Measurements from ENCODE around the gene ANKMY1. TPM values are rescaled to one million over a fixed set of nuclear protein-coding genes. Genes with fewer than 3 reads are reported as not detected.

Gene ANKMY1
- total and polyA plus RNA-seq, 2 of the 13 experiments (the other 11 are each of a cell fraction or from before 2014, with no cell fraction given), result 11.7 to 18.8 TPM

DNA sequence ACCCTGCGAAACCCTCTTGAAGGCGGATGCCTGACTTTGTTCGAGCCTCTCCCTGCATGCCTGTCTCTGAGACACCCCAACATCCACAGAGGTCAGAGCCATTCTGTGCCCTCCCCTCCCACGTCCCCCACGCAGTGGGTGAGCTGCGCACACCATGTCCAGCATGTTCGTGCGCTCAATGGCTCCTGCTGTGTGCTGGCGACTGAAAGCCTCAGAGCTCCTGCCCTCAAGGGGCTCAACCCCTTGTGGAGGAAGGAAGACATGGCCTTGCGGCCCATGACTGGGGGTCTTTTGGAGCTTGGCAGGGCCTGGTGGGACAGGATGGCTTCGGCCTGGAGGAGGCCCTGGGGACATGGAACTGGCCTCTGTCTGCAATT, 45.7 kb downstream of the ANKMY1 start (continued):
- TF ChIP-seq, protein P1, sequence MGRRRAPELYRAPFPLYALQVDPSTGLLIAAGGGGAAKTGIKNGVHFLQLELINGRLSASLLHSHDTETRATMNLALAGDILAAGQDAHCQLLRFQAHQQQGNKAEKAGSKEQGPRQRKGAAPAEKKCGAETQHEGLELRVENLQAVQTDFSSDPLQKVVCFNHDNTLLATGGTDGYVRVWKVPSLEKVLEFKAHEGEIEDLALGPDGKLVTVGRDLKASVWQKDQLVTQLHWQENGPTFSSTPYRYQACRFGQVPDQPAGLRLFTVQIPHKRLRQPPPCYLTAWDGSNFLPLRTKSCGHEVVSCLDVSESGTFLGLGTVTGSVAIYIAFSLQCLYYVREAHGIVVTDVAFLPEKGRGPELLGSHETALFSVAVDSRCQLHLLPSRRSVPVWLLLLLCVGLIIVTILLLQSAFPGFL (CRISPR knock-in tag; IDR thresholded peaks at IDR 0.05), result no peak
- TF ChIP-seq XBP1 (CRISPR knock-in tag; IDR thresholded peaks at IDR 0.05) (no peak), NONO (IDR thresholded peaks at IDR 0.05) (no peak), NONO (CRISPR knock-in tag; conservative IDR thresholded peaks at IDR 0.05) (no peak), HDAC6 (IDR thresholded peaks at IDR 0.05; ENCODE audit: low read depth, low read length) (no peak), ZNF30 (CRISPR knock-in tag; IDR thresholded peaks at IDR 0.05) (no peak), RBM39 (IDR thresholded peaks at IDR 0.05; ENCODE audit: low read depth, low read length, poor library complexity, severe bottlenecking) (no peak), HHEX (CRISPR knock-in tag; IDR thresholded peaks at IDR 0.05) (no peak), FIP1L1 (IDR thresholded peaks at IDR 0.05; ENCODE audit: borderline replicate concordance, insufficient read depth, low read depth, low read length) (no peak)
- TF ChIP-seq, protein P2, sequence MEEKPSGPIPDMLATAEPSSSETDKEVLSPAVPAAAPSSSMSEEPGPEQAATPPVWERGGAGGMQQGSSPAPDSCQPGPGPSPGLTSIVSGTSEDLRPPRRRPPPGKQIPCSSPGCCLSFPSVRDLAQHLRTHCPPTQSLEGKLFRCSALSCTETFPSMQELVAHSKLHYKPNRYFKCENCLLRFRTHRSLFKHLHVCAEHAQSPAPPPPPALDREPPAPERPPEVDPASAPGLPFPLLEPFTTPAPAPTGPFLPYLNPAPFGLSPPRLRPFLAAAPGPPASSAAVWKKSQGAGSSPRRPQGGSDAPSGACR (CRISPR knock-in tag; IDR thresholded peaks at IDR 0.05), result no peak

DNA sequence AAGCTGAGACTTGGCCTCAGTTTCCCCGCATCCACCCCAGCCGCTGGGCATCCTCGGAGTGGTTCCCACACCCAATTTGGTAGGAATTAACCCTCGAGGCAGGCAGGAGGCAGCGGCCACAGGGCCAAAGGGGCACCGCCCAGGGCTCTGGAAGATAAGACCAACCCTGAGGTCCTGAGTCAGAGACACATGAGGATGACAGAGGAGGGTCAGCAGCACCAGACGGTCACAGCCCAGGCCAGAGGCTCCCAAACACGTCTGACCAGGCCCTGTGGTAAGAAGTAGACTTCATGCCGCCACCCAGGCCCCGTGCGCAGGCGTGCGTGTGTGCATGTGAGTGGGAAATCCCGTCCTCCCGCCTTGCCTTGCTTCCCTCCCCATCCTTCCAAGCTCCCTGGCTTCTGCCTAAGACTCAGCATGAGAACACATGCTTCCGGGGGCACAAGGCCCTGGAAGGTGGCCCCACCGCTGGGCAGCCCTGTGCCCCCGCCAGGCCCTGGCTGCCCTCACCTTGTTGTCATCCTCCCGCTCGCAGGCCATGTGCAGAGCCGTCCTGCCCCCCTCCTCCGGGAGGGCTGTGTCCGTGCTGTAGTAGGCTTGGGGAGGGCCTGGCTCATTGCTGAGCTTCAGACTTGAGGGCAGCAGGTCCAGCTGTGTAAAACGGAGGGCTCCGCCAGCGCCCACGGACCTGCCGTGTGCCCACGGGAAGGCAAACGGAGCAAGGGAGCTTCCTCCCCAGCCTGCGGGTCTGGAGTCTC, 46.3 kb downstream of the ANKMY1 start:
- Histone ChIP-seq H3K9me3 (ENCODE audit: low read length) (no peaks in the 10 kb centered on the region), H3K27ac (ENCODE audit: extremely low read length, insufficient read depth, low read length) (no peak overlapping the region), H3K4me3 (replicated peaks in 1 of 3; ENCODE audit: insufficient read depth in 1 of 3, low read depth in 2 of 3, low read length in 3 of 3) (no peak overlapping the region), H3K4me2 (ENCODE audit: low read depth, low read length) (no peak overlapping the region), H4K20me1 (ENCODE audit: insufficient read depth, low read length) (no peaks in the 10 kb centered on the region; the same call in 1 of the 2 replicates), H3K36me3 (replicated peaks in 1 of 2; ENCODE audit: control insufficient read depth in 1 of 2, insufficient read depth in 2 of 2, low read length in 2 of 2) (peaks cover 6 to 10% of the 10 kb centered on the region in 2 experiments; a peak in 3 of 5 replicates), H3K27me3 (ENCODE audit: control insufficient read depth in 1 of 2, insufficient read depth in 2 of 2, low read length in 2 of 2) (no peaks in the 10 kb centered on the region), H3K4me1 (ENCODE audit: insufficient read depth, low read length) (no peaks in the 10 kb centered on the region), H2AFZ (ENCODE audit: low read length) (no peak overlapping the region), H3K79me2 (ENCODE audit: insufficient read depth, low read length) (no peaks in the 10 kb centered on the region), H3K9ac (ENCODE audit: insufficient read depth, low read depth, low read length) (no peak overlapping the region)
- in situ Hi-C loops (cut with HindIII; ENCODE audit: extremely low pct_ligation_motif_present, low pct_unique_long_range_greater_than_20kb), result no loop called here
- ATAC-seq, result no peak
- 97% methylated on average over 29 of the region's 31 CpGs for WGBS (ENCODE audit: low lambda C conversion rate)
- intact Hi-C loops (cut with micrococcal nuclease; ENCODE audit: unreplicated experiment), result loop anchor here (10.0 kb wide), 1 partner anchor 133 kb away; no protein-coding TSS in a partner anchor
- no TSS peak for BruUV-seq (replicated peaks)
- DNase-seq (ENCODE audit: low spot score), result no peak
- CTCF ChIA-PET (ENCODE audit: low intra/inter-chr PET ratio, low total read pairs), result no interaction called here
- POLR2A ChIA-PET, result no interaction called here
- no peak for FAIRE-seq
- TF ChIP-seq, protein P3, sequence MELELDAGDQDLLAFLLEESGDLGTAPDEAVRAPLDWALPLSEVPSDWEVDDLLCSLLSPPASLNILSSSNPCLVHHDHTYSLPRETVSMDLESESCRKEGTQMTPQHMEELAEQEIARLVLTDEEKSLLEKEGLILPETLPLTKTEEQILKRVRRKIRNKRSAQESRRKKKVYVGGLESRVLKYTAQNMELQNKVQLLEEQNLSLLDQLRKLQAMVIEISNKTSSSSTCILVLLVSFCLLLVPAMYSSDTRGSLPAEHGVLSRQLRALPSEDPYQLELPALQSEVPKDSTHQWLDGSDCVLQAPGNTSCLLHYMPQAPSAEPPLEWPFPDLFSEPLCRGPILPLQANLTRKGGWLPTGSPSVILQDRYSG (CRISPR knock-in tag; IDR thresholded peaks at IDR 0.05), result no peak
- TF ChIP-seq ZNF567 (CRISPR knock-in tag; IDR thresholded peaks at IDR 0.05; ENCODE audit: borderline replicate concordance), result no peak
- TF ChIP-seq ZNF501 (CRISPR knock-in tag; IDR thresholded peaks at IDR 0.05), result no peak
- TF ChIP-seq ARHGAP35 (CRISPR knock-in tag; IDR thresholded peaks at IDR 0.05; ENCODE audit: borderline replicate concordance), result no peak
- no peak for TF ChIP-seq ZNF263 (CRISPR knock-in tag; IDR thresholded peaks at IDR 0.05)
- TF ChIP-seq ZNF883 (CRISPR knock-in tag; IDR thresholded peaks at IDR 0.05; ENCODE audit: not compliant biosample characterization), result no peak
- TF ChIP-seq, protein P4, sequence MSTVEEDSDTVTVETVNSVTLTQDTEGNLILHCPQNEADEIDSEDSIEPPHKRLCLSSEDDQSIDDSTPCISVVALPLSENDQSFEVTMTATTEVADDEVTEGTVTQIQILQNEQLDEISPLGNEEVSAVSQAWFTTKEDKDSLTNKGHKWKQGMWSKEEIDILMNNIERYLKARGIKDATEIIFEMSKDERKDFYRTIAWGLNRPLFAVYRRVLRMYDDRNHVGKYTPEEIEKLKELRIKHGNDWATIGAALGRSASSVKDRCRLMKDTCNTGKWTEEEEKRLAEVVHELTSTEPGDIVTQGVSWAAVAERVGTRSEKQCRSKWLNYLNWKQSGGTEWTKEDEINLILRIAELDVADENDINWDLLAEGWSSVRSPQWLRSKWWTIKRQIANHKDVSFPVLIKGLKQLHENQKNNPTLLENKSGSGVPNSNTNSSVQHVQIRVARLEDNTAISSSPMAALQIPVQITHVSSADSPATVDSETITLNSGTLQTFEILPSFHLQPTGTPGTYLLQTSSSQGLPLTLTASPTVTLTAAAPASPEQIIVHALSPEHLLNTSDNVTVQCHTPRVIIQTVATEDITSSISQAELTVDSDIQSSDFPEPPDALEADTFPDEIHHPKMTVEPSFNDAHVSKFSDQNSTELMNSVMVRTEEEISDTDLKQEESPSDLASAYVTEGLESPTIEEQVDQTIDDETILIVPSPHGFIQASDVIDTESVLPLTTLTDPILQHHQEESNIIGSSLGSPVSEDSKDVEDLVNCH (CRISPR knock-in tag; IDR thresholded peaks at IDR 0.05), result no peak
- TF ChIP-seq MXD4 (CRISPR knock-in tag; IDR thresholded peaks at IDR 0.05), result no peak
- no peak for TF ChIP-seq KLF16 (CRISPR knock-in tag; IDR thresholded peaks at IDR 0.05)

Data from HepG2 (cell line).